ENCODE results near the gene GOLGA6L26.
"Not testable (repeated sequence)": the region's sequence is repeated elsewhere in the genome, so short reads cannot be mapped to it uniquely, and the experiment has no call there.

The GOLGA6L26 gene, protein sequence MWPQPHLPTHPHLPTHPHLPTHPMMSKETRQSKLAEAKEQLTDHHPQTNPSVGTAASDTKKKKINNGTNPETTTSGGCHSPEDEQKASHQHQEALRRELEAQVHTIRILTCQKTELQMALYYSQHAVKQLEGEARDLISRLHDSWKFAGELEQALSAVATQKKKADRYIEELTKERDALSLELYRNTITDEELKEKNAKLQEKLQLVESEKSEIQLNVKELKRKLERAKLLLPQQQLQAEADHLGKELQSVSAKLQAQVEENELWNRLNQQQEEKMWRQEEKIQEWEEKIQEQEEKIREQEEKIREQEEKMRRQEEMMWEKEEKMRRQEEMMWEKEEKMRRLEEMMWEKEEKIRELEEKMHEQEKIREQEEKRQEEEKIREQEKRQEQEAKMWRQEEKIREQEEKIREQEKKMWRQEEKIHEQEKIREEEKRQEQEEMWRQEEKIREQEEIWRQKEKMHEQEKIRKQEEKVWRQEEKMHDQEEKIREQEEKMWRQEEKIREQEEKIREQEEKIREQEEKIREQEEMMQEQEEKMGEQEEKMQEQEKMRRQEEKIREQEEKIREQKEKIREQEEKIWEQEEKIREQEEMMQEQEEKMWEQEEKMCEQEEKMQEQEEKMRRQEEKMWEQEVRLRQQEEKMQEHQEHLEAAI

GRCh38 chr15:23334096-23334495, at the start of gene GOLGA6L26:
Gene GOLGA6L26, minus strand, starts transcription at chr15:23334196. Its CDS starts 61 bp downstream, at chr15:23334135.
- DNase-seq, result not testable (repeated sequence)

GRCh38 chr15:23381192-23381591, 47.2 kb upstream of the GOLGA6L26 start:
- not testable (repeated sequence) for DNase-seq

- not testable (repeated sequence) for DNase-seq
These were observed 46.7 kb upstream of the GOLGA6L26 start for GRCh38 chr15:23380700-23381099.

DNA sequence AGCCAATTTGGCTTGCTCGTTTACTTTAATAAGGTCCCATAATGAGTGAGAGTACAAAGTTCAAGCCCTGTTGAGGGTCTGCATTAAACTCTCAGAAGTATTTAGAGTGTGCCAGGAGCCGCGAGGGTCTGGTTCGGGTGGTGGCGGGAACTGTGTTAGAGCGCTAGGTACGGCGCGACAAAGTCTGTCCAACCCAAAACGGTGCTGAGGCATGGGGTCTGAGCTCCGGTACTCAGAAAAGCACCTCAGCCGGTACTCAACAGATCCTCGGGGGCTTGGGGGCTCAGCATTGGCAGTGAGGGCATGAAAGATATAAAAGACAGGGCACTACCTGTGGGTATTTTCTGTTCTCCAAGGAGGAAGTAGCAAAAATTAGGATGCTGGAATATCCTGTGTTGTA, 45.0 kb upstream of the GOLGA6L26 start:
- DNase-seq, result not testable (repeated sequence)

- not testable (repeated sequence) for DNase-seq
These were observed 40.2 kb upstream of the GOLGA6L26 start for GRCh38 chr15:23374226-23374625.

- DNase-seq, result not testable (repeated sequence)
These were observed 39.0 kb upstream of the GOLGA6L26 start for GRCh38 chr15:23372891-23373600.

GRCh38 chr15:23372284-23372683, 38.3 kb upstream of the GOLGA6L26 start:
- DNase-seq, result no peak

DNA sequence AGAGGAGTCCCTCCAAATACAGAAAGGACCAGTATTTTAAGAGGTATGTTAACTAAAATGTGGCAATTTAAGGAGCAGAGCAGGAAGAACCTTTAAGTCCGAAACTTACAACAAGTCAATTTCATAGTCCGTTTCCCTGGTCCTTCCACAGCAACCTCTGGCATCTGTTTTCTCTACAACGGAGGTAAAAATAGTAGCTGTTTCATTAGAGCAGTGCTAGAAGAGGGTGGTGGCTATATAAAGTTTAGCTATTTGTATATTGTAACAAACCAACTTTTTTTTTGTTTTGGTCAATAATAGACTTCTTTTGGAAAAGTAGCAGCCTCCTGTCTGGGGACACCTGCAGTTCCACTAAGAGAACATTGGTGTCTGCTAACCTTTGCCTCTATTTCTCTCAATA, 37.9 kb upstream of the GOLGA6L26 start:
- DNase-seq, result not testable (repeated sequence)

- not testable (repeated sequence) for DNase-seq
These were observed 37.1 kb upstream of the GOLGA6L26 start for GRCh38 chr15:23371134-23371533.

GRCh38 chr15:23370578-23370977, 36.6 kb upstream of the GOLGA6L26 start:
- no peak for DNase-seq

DNA sequence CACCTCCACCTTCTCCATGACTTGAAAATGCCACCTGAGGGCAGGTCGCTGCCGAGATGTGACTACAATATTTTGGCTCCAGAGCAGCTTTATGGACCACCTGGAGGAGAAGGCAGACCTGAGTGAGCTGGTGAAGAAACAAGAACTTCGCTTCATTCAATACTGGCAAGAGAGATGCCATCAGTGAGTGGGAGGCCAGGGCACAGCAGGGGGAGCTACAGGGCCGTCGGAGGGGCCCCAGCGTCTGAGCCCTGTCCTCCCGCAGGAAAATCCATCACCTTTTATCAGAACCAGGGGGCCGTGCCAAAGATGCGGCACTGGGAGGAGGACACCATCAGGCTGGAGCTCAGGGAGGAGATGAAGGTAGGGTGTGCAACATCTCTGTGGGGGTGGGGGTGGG, 30.3 kb upstream of the GOLGA6L26 start:
- not testable (repeated sequence) for DNase-seq

- DNase-seq, result not testable (repeated sequence)
These were observed 28.6 kb upstream of the GOLGA6L26 start for GRCh38 chr15:23362622-23363021.

DNA sequence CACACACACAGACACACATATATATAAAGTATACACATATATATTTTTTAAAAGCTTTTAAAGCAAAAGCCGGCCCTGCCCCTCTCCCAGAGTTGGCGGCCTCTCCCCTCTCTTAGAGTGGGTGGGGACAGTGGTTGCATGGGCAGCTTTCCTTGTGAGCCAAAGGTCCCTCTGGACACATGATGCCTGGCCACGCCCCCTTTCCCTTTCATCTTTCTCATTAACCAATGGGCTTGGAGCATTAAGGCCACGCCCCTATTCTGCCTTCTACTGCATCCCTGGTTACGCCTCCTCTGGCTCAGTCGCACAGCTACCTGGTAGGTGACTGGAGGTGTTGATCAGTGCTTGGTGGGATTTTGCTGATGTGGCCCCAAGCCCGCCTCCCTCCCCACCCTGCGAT, 20.5 kb upstream of the GOLGA6L26 start, which contains the start of gene GOLGA8S:
Gene GOLGA8S, plus strand, starts transcription at position 301 of the 400 bp plus-strand sequence. Its CDS starts 62 bp downstream, at position 363.
- DNase-seq, result not testable (repeated sequence)

DNA sequence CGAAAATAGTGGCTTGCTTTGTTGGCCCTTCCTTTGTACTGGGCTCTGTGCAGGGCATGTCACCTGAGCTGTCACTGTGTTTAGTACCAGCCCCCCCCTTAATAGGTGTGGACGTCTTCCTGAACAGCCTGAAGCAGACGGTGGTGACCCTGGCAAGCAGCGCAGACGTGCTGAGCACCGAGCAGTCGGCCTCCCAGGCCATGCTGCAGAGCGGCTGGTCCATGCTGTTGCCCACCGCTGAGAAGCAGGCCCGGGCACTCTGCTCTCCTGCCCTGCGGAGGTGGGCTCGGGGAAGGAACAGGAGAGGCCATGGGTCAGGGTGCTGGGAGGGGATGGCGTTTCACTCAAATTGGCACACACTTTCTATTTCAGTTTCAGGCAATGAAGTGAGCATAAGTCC, 22.8 kb downstream of the GOLGA6L26 start:
- not testable (repeated sequence) for DNase-seq

GRCh38 chr15:23305921-23306320, 28.1 kb downstream of the GOLGA6L26 start:
- not testable (repeated sequence) for DNase-seq

DNA sequence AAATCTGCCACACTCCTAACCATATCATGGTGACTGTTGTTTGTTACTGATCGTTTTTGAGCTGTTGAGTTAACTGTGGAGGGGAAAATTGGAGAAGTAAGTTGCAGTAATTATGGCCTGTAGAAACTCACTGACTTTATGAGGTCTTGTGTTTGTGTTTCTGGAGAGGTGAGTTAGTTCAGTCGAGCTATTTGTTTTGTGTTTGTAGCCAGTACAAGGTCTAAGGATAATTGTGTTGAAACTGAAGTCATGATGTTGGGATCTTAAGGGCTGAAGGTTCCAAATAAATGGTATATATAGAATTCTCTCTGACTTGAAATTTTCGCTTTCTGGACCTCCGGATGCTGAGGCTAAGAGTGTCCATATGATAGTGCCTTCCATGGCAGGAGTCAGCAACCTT, 29.2 kb downstream of the GOLGA6L26 start:
- DNase-seq, result not testable (repeated sequence)

DNA sequence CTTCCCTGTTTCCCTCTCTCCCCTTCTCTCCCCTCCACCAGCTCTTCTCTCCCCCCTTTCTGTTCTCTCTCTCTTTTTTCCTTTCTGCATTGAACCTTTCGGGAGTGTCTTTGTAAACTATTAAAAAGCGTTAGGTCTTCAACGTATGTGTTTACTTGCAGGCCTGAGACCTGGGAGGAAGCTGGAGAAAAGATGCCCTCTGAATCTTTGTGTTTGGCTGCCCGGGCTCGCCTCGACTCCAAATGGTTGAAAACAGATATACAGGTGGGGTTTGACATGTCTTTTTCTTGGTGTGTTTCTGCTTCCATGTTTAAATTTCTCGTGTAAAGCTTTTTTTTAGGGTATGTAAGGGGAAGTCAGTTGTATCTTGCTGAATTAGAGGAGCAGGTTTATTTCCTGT, 29.7 kb downstream of the GOLGA6L26 start:
- not testable (repeated sequence) for DNase-seq

GRCh38 chr15:23303654-23304053, 30.3 kb downstream of the GOLGA6L26 start:
- DNase-seq, result peak; percentile 8

DNA sequence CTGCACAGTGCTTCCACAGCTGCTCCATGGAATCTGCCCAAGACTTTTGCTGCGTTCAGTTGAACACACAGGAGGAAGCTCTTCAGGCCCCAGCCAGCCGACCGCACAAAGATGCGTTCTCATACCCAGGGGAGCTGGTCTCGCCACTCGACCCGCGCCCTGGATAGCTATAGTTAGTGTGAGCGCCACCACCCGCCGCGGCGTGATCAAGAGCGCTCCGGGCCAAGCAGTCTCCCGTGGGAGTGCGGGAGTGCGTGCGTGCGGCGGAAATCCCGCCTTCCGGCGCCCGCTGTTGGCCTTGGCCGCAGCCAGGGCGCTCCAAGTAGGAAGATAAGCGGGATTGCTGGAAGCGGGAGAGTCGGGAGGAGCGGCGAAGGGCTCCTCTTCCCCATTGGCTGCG, 30.8 kb downstream of the GOLGA6L26 start:
- DNase-seq, result not testable (repeated sequence)
